Activated naive CD4-positive, alpha-beta T cell (primary cell): Measurements from ENCODE around the gene PCNA.
A peak's percentile ranks its signal among the peaks of the same experiment; 100 is the strongest.
"Not testable (repeated sequence)": the region's sequence is repeated elsewhere in the genome, so short reads cannot be mapped to it uniquely, and the experiment has no call there.

Source experiments
- DNase-seq, 4 experiments: peaks; one replicate each; lab custom pipeline; 2025; lab: John Stamatoyannopoulos, UW

Gene PCNA

DNA sequence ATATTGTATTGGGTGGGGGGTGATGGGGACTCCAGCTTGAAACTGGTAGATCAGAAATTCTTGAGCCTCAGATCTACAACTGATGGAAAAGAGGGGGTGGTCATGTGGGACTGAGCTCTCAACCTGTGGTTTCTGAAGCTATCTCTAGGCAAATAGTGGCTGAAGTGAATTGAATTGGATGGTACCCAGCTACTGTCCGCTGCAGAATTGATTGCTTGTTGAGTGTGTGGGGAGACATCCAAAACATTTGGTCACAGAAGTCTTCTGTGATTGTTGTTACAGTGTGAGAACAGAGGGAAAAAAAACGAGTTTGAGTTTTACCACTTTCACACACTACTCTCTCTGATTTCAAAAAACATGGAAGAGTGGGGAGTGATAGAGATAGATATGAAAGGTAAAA lies 21.9 kb upstream of the PCNA start:
- no peak for DNase-seq

DNA sequence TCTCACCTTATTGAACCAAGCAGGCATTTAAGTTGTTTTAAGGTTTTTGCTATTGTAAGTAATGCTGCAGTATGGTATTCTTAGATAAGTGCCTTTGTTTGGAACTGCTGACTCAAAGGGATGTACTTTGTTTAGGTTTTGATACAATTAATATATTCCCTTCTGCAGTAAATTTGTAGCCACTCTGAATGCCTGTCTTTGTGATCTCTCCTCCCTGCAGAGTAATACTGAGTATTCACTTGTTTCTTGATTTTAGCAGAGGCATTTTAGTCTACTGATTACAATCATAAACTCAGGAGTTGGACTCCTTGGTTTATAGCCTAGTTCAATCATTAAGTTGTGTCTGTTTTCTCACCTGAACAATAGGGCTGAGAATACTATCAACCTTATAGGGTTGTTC lies 20.4 kb upstream of the PCNA start:
- DNase-seq = no peak

DNA sequence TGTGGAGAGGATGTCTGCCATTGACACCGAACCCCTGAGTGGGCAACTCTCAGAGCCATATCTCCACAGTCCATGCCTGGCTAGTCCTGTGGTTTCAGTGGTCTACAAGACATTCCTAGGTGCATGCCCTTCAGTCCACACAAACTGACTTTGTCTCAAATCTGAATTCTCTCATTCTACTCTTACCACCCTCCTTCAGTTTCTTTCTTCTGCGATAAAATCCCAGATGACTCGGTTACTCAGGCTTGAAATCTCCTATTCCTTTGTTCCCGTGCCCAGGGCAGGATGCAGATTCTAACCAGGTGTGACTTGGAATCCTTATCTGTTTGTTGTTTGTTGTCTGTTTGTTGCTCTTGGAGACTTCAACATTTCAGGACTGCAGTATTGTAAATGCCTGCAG lies 16.3 kb upstream of the PCNA start:
- DNase-seq = no peak

DNA sequence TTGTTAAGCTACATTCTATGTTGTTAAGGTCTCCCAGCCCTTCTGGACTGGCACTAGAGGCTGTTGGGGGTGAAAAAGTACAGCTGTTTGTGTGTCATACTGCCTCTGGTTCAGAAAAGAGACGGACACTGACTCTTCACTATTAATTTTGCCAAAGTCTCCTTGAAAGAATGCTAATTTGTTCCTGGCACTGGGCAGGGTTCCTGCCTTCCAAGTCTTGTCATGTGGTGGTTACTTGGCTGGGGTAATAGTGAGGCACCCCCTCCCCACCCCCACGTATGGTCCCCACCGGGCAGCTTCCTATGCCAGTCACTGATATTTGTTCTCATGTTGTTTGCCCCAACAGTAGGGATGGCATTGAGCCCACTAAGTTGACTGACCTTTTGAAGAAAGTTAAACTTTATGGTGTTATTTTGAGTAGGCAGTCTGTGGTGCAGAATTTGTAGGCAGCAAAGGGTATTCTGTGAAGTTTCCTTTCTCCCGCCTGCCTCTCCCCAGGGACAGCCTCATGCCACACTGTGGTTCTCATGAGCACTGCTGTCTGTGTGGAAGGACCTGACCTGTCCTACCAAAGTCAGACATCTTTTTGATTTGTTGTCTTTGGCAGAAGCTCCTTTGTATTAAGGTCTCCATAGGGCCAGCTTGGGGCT lies 15.7 kb upstream of the PCNA start:
- DNase-seq = no peak

DNA sequence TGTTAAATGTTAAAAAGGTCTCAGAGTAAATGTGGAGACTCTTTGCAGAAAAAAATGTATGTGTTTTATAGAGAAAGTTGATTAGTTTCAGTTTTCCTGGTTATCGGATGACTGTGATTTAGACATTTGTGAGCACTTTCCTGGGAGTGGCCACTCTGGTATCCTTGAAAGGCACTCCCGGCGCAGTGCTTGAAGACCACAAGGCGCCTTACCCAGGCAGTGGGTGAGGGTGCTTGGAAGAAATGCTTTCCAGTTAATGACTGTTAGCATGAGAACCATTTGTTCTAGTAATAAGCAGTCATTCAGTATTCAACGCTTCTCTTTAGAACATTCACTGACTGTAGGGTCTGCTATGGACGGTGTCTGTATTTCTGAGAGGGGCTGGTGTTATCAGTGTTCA lies 14.2 kb upstream of the PCNA start:
- DNase-seq = no peak

DNA sequence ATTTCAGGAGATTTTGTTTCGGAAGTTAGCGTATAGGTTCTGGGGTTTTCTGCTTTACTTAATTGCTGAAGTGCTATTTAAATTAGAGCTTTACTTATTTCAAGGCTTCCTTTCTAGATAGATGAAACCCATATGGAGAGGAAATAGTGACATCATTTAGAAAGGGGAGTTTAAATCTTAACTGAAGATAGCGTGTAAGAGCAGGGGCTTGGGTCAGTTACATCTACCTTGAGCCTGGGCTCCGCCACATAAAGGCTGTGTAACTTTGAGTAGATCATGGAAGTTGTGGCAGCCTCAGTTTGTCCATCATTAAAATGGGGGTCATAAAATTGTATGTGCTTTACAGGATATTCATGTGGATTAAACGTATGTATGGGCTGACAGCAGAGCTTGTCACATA lies 11.7 kb upstream of the PCNA start:
- no peak for DNase-seq

DNA sequence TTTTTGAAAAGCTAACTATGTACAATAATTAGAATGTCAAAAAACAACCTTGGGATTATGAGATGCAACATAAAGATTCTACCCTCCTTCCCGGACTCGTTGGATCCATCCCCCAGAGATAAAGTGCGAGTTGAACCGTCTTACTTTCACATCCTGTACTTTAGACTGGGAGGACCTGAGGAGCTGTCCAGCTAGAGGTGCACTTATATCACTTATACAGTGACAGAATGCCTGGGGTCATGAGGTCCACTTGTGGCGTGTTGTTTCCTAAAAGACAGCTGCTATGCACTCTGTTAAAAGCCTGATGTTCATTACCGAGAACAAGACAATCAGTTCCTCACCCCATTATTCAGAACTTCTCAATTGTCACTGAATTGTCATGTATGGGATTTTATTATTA lies 9.1 kb upstream of the PCNA start:
- no peak for DNase-seq

DNA sequence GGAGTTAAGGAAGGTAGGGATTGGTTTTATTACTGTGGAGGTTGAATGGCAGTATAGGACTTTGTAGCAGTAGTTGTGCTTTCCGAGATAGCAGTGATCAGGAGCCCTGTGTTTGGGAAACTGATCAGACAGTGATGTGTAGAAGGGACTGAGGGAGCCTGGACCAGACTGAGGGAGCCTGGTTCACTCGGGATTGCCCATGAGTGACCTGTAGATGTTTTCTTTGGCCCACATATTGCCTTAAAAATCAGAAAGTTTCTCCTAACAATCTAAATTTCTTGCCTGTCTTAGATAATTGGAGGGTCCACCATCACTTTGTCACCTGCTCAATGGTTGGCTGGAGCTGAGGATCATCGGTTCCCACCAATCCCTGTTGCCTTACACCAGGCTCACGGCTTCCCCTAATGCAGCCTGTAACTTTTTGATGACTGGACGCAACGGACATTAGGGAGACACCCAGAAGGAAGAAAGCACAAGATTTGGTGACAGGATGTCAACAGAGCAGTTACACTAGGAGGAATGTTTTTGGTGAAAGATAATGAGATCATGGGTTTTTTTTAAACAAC lies 8.2 kb upstream of the PCNA start:
- no peak for DNase-seq

DNA sequence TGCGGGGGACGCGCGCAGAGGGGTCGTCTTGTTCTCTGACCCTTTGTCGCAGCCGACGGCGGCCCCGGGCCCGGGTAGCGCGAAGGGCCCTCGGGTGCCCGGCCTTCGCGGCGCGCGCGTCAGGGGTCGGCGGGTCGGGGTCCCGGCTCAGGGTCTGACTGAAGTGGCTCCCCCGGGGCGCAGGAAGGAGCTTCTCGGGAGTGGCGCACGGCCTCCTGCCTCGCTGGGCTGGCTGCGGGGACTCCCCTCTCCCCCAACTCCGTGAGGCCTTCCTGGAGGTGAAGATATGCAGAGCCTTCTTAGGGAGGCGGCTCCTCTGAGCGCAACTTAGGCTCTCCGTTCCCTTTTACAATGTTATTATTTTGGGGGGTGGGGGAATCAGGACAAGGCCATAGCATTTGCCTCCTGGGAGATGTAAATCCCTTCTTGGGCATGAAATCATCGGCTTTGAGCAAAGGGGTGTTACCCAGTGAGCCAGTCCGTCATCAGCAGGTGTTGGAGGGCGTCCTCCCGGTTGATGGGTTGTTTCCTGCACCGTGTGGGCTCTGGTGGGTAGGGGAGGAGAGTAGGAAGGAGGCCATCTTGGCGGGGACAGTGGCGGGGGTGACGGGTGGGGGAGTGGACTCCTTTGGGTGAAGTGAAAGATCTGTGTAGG lies 7.6 kb upstream of the PCNA start:
- DNase-seq = peak; percentile 33 to 50 (median 39)

DNA sequence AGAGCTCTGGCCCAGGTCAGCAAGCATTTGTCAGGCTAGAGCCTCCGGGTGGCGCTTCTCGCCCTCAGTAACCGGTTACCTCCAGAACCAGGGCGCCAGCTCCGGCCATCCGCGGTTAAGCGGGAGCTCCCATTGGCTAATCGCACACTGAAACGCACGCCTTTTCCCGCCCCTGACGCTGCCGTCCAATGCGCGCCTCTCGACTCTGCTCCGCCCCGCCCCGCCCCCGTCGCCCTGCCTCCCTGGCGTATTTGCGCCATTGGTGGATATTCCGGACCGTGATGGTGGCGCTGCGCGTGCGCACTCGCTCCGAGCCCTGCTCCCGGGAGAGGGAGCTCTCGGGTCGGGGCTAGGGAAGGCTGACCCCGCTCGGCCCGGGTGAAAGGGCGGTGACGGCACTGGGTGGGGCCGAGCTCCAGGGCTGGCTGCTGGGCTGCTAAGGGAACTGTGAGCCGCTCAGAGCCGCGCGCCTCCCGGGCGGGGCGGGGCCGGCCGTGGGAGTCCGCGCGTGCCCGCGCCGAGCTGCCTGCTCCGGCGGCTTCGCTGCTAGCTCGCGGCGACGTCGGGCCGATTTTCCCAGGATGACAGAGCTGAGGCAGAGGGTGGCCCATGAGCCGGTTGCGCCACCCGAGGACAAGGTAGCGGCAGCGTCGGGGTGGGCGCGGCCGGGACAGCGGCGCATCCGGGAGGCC lies 6.9 kb upstream of the PCNA start, which contains the start of gene CDS2:
Gene CDS2 (plus strand): TSS at position 497 of the 692 bp plus-strand sequence. CDS start 85 bp downstream, at position 582.
- DNase-seq = peak; percentile 100

DNA sequence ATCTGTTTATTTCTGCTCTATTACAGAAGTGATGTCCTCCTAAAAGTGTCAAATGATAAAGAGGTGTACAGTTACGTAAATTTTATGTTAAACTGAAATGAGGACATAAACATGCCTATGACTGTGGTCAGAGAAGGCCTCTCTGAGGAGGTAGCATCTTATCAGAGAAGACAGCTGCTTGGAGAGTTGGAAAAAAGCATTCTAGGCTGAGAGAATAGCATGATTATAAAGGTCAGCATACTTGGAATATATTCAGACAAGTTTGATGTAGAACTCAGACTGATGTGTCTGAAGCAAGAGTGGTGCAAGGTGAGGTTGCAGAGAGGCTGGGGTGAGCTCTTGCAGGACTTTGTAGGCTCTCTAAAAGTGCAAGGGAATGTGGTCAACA lies 3.1 kb upstream of the PCNA start:
- no peak for DNase-seq

DNA sequence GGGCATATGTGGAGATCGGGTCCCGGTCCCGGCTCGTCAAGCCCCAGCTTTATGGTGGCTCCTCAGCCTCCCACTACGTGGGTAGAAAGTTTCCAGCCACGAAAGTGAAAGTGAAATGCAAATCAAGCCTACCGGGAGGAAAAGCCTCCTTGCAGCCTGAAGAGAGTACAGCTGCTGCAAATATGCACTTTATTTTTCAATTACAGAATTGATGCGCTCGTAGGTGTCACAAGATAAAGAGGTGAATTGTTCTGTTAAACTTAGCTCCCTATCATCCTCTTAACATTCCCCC lies 373 bp upstream of the PCNA start:
- no peak for DNase-seq

DNA sequence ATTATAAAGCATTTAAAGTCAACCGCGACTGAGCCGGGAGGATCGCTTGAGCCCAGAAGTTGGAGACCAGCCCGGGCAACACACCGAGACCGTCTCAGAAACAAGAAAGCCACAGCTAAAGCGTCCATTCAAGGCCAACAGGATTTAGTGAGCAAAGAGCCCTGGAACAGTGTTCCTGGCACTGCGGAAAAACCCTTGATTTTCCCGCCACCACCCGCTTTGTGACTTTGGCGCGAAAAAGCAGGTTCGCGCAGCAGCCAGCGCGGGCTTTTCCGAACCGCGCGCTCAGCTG lies 669 bp downstream of the PCNA start:
- no peak for DNase-seq

DNA sequence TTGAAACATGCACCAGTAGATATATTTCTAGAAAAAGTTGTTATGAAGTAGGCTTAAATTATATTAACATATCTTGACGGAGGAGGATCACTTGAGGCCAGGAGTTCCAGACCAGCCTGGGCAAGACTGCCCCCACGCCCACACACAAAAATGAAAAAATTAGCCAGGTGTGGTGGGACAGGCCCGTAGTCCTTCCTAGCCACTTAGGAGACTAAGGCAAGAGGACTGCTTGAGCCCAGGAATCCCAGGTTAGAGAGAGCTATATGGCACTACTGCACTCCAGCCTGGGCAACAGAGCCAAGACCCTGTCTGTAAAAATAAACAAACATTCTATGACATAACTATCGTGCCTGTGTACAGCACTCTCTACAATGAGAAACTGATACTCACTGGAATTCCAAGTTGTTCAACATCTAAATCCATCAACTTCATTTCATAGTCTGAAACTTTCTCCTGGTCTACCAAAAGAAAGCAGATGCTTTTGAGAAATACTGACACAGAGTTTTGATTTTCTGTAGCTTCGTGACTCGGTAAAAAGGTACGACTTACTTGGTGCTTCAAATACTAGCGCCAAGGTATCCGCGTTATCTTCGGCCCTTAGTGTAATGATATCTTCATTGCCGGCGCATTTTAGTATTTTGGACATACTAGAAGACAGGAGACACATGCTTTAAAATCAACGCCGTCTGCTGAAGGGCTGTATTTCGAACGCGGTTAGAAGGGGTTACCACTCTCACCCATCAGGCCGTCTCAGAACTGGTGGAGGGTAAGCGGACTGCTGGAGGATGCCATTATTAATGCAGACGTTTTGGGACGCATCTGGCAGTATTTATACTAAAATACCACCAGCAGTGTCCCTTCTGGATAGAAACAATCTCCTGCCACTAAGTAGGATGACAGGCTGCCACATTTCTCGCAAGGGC lies 1.3 kb downstream of the PCNA start:
- DNase-seq = no peak

DNA sequence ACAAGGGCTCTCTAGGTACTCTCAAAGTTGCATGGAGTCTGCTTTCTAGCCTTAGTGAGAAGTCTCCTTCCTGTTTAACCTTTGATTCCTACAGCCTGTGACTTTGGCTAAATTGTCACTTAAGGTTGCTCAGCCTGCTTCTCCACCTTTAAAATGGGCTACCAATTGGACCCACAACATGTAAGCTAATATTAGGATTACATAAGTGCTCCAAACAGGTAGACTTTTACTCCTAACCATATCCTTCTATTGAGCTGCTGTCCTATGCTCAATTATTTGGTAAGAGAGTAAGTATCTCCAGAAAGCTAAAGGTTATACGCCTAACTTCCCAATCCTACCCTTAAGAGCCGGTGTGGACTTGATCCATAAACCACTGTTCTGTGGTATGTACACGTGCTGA lies 2.9 kb downstream of the PCNA start:
- DNase-seq = no peak

DNA sequence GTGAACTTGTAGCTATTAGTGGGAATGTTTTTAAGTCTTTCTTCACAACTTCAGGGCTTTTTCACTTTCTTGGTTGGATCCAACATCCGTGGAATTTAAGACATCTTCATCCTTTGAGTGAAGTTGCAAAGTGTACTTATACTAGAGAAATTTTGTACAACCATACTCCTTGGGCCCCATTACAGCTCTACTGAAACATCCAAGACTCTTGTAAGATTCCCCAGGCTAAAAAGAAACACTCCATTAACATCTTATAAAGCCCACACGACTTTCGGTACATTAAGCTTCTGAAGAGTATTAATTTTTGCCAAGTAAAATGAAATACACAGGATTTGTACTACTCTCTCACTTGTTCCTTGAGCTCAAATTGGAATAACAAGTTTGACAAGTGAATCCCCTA lies 5.4 kb downstream of the PCNA start:
- DNase-seq = no peak

DNA sequence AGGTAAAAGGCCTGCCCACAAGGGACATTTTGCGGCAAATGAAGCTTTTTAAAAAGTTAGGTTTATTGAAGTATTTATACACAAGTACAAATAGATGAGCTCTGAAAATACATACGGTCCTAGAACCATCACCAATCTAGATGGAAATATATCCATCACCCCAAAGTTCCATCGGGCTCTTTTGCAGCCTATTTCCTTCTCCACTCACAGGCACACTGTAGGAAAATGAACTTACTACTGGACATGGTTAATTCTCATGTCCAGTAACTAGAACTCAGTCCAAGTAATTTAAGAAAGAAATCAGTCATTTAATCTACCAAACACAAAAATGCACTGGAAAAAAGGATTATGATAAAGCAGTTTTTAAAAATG lies 6.2 kb downstream of the PCNA start:
- no peak for DNase-seq

DNA sequence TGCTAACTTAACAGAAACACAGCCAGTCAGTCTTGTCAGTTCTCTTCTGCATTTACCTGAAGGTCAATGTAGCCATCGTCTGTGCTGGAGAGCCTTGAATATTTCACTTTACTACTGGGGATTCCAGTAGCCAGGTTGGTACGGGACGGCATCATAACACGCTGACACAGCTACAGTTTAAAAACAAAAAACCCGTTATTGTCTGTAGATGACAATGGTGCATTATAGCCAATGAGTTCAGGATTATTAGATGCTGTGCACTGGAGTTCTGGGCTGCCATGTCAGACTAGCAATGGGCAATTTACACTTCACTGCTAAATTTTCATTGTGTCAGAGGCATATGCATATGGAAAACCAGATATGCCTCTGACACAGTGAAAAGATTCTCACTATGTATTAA lies 10.5 kb downstream of the PCNA start:
- DNase-seq = no peak

DNA sequence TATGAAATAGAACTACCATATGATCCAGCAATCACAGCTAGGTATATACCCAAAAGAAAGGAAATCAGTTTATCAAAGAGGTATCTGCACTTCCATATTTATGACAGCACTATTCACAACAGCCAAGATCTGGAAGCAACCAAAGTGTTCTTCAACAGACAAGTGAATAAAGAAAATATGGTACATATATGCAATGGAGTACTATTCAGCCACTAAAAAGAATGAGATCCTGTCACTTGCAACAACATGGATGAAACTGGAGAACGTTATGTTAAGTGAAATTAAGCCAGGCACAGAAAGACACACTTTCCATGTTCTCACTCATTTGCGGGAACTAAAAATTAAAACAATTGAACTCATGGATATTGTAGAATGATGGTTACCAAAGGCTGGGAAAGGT lies 15.3 kb downstream of the PCNA start:
- no peak for DNase-seq

DNA sequence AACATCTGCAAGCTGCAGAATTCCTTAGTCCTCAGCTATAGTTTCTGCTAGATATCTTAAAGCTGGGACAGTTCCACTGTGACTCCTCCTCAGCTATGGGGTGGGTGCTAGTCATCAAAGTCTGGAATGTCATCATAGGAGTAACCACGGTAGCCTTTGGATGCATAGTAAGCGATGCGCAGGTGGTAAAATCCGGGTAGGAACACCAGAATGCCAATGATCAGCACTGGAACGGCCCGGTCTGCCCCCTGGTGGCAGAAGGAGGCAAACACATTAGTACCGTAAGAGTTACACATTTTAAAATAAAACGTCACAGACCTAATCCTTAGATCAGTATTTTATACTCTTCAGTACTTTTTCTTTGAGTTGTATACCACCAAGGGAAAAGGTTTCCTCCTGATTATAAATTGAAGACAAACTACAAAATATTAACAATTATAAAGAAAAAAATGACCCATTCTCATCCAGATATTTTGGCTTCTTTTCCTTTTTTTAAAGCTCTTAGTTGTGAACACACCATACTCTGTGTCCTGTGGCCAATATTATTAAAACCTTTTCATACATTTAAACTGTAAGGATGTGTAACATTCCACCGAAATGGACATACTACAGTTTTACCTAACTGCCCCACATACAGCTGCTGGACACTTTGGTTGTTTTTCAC lies 18.9 kb downstream of the PCNA start:
- DNase-seq = peak; percentile 51 to 70 (median 64)

DNA sequence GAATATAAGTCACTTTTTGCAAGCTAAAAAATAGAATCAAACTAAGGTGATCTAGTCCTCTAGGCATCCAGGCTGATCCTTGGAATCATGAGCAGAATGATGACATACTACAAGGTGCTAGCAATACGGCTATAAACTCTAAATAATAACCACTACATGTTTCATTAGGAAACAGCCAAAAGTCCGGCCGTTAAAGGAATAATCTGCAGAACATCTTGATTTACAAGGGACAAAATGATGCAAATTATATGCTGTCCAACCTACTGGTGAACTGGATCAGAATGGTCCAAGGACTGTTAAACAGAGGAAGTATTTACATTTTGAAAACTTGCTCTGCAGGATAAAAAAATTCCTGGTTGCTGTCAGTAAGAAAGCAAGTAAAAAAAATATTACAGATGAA lies 19.8 kb downstream of the PCNA start:
- not testable (repeated sequence) for DNase-seq

DNA sequence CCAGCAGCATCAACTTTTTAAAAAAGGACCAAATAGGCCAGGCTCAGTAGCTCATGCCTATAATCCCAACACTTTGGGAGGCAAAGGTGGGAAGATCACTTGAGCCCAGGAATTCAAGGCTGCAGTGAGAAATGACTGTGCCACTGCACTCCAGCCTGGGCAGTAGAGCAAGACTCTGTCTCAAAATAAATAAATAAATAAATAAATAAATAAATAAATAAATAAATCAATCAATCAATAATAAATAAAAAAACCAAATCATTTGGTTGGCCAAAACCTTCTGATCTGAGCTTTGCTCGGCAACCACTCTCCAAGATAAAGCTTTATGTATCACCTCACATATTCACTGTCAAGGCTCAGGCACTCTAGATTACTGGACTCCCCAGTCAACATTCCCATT lies 20.7 kb downstream of the PCNA start:
- DNase-seq = not testable (repeated sequence)
